Measurements from ENCODE around the gene OPCML.

OPCML gene

DNA sequence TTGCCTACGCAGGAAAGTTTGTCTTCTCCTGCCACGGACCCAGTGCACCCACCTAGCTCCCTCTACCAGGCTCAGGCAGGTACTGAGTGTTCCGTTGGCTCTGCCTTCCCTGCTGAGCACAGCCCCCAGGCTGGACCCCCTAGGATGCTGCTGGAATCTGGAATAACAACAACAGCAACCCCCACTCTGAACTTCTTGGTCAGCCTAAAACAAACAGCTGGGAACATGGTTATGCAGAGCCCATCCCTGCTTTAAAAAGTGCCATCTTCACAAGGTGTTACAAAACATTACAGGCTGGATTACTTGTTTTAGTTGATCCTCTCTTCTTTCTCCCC lies 1.8 kb downstream of the OPCML start:
- H3K4me2 ChIP-seq = no peak overlapping the region
- H3K36me3 ChIP-seq (ENCODE audit: insufficient read depth) = no peaks in the 10 kb centered on the region
- no peaks in the 10 kb centered on the region for H4K20me1 ChIP-seq (ENCODE audit: insufficient read depth)
- H3K27ac ChIP-seq = no peak overlapping the region
- H3K4me1 ChIP-seq (ENCODE audit: low read depth, poor library complexity, severe bottlenecking) = no peaks in the 10 kb centered on the region
- no peak overlapping the region for H3K9ac ChIP-seq
- no peaks in the 10 kb centered on the region for H3K27me3 ChIP-seq (ENCODE audit: insufficient read depth, low read depth)
- TF ChIP-seq, protein P1, sequence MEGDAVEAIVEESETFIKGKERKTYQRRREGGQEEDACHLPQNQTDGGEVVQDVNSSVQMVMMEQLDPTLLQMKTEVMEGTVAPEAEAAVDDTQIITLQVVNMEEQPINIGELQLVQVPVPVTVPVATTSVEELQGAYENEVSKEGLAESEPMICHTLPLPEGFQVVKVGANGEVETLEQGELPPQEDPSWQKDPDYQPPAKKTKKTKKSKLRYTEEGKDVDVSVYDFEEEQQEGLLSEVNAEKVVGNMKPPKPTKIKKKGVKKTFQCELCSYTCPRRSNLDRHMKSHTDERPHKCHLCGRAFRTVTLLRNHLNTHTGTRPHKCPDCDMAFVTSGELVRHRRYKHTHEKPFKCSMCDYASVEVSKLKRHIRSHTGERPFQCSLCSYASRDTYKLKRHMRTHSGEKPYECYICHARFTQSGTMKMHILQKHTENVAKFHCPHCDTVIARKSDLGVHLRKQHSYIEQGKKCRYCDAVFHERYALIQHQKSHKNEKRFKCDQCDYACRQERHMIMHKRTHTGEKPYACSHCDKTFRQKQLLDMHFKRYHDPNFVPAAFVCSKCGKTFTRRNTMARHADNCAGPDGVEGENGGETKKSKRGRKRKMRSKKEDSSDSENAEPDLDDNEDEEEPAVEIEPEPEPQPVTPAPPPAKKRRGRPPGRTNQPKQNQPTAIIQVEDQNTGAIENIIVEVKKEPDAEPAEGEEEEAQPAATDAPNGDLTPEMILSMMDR (conservative IDR thresholded peaks at IDR 0.05; ENCODE audit: low read depth, low read length) = no peak
- H3K4me3 ChIP-seq (IDR thresholded peaks at IDR 0.05; ENCODE audit: insufficient read depth, low read depth, low read length) = no peak overlapping the region
- no peaks in the 10 kb centered on the region for H3K79me2 ChIP-seq (ENCODE audit: insufficient read depth, low read depth)
- H2AFZ ChIP-seq (ENCODE audit: low read depth) = no peak overlapping the region

DNA sequence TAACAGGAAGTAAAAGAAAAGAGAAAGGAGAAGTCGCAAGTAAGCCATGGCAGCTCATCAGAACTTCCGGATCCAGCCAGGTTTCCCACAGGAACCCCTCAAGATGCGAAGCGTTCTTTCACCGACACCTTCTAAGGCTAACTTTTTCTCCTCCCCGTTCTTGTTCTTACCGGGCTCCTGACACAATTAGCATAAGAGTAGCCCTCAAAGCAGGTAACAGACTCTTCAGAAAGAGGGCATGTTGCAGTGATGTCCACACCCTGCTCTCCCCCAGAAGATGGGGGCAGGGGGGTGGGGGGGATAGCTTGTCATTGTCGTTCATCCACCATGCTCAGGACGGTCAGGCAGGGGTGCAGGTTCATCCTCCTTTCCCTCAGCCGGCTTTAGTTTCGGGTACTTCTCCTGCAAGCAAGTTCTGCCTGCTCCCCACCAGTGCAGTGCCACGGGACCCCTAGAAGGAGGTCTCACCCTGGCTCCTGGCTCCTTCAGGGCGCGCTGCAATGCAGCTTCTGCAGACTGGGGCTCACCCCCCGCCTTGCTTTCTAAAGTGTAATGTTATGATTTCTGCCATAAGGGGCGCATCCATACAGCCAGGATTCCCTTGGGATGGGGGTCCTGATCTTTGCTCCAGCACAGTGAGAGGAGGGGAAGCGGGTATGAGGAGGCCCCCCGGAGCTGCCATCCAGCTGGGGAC lies 2.3 kb downstream of the OPCML start:
- H3K27me3 ChIP-seq (ENCODE audit: insufficient read depth, low read depth) = no peaks in the 10 kb centered on the region

DNA sequence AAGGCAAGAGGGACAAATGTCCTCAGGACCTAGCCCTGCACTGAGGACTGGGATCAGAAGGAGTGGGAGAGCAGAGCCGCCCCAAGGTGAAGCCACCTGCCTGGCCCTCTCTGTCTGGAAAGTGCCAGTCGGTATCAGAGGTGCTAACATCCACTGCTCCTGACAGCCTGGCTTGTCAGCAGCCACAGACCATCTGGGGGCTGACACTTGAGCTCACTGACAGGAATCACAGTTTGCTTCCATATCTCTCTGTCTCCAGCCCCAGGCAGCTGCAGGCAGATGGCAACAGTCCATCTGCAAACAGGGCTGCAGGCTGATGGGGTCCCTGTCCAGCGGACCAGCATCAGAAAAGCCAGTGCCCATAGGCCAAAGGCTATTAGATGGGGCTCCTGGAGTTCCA lies 5.5 kb downstream of the OPCML start:
- H3K4me2 ChIP-seq = no peak overlapping the region
- H4K20me1 ChIP-seq (ENCODE audit: insufficient read depth) = no peaks in the 10 kb centered on the region
- no peaks in the 10 kb centered on the region for H3K4me1 ChIP-seq (ENCODE audit: low read depth, poor library complexity, severe bottlenecking)
- H2AFZ ChIP-seq (ENCODE audit: low read depth) = no peak overlapping the region
- no peaks in the 10 kb centered on the region for H3K36me3 ChIP-seq (ENCODE audit: insufficient read depth)
- H3K27me3 ChIP-seq (ENCODE audit: insufficient read depth, low read depth) = no peaks in the 10 kb centered on the region
- TF ChIP-seq, protein P1 (conservative IDR thresholded peaks at IDR 0.05; ENCODE audit: low read depth, low read length) = no peak
- H3K9ac ChIP-seq = no peak overlapping the region
- H3K4me3 ChIP-seq (IDR thresholded peaks at IDR 0.05; ENCODE audit: insufficient read depth, low read depth, low read length) = no peak overlapping the region
- no peaks in the 10 kb centered on the region for H3K79me2 ChIP-seq (ENCODE audit: insufficient read depth, low read depth)
- no peak overlapping the region for H3K27ac ChIP-seq

More for the DNA sequence above, 2.3 kb downstream of the OPCML start:
- Histone ChIP-seq H2AFZ (ENCODE audit: low read depth) (no peak overlapping the region), H3K4me1 (ENCODE audit: low read depth, poor library complexity, severe bottlenecking) (no peaks in the 10 kb centered on the region), H3K4me3 (IDR thresholded peaks at IDR 0.05; ENCODE audit: insufficient read depth, low read depth, low read length) (no peak overlapping the region), H3K4me2 (no peak overlapping the region), H3K36me3 (ENCODE audit: insufficient read depth) (no peaks in the 10 kb centered on the region), H4K20me1 (ENCODE audit: insufficient read depth) (no peaks in the 10 kb centered on the region), H3K79me2 (ENCODE audit: insufficient read depth, low read depth) (no peaks in the 10 kb centered on the region), H3K27ac (no peak overlapping the region), H3K9ac (no peak overlapping the region)
- TF ChIP-seq, protein P1 (conservative IDR thresholded peaks at IDR 0.05; ENCODE audit: low read depth, low read length) = no peak

DNA sequence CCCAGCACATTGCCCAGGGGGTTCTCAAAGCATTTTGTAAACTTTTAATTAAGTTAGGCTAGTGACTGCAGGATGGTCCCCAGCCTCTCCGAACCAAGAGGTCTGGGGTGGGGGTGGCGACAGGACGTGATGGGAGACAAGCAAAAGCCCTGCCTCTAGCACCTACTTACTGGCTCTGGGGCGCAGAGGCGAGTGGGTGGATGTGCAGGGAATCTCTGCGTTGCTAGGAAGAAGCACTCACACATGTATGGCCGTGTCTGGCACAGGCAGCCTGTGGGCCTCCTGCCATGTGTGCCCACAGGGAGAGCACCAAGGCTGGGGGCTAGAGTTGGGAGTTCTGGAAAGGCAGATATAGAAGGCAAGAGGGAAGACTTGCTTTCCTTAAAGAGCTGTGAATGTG lies 6.3 kb downstream of the OPCML start:
- H4K20me1 ChIP-seq (ENCODE audit: insufficient read depth) = no peaks in the 10 kb centered on the region
- no peaks in the 10 kb centered on the region for H3K27me3 ChIP-seq (ENCODE audit: insufficient read depth, low read depth)

More for the DNA sequence above, 6.3 kb downstream of the OPCML start:
- Histone ChIP-seq H3K4me3 (IDR thresholded peaks at IDR 0.05; ENCODE audit: insufficient read depth, low read depth, low read length) (no peak overlapping the region), H3K4me2 (no peak overlapping the region), H3K4me1 (ENCODE audit: low read depth, poor library complexity, severe bottlenecking) (no peaks in the 10 kb centered on the region), H3K27ac (no peak overlapping the region), H3K79me2 (ENCODE audit: insufficient read depth, low read depth) (no peaks in the 10 kb centered on the region), H3K36me3 (ENCODE audit: insufficient read depth) (no peaks in the 10 kb centered on the region), H3K9ac (no peak overlapping the region), H2AFZ (ENCODE audit: low read depth) (no peak overlapping the region)
- TF ChIP-seq, protein P1 (conservative IDR thresholded peaks at IDR 0.05; ENCODE audit: low read depth, low read length) = no peak

All from KMS-11 (cell line).